ENCODE data around the gene C1orf94. TPM values are rescaled to one million over a fixed set of nuclear protein-coding genes. Genes with fewer than 3 reads are reported as not detected.

C1orf94 gene
- total RNA-seq (not detected), polyA plus RNA-seq (not detected)
- long read RNA-seq, donor 1, result 0 reads
- long read RNA-seq, donor 2, result 0 reads
- long read RNA-seq, donor 3, result 0 reads

DNA sequence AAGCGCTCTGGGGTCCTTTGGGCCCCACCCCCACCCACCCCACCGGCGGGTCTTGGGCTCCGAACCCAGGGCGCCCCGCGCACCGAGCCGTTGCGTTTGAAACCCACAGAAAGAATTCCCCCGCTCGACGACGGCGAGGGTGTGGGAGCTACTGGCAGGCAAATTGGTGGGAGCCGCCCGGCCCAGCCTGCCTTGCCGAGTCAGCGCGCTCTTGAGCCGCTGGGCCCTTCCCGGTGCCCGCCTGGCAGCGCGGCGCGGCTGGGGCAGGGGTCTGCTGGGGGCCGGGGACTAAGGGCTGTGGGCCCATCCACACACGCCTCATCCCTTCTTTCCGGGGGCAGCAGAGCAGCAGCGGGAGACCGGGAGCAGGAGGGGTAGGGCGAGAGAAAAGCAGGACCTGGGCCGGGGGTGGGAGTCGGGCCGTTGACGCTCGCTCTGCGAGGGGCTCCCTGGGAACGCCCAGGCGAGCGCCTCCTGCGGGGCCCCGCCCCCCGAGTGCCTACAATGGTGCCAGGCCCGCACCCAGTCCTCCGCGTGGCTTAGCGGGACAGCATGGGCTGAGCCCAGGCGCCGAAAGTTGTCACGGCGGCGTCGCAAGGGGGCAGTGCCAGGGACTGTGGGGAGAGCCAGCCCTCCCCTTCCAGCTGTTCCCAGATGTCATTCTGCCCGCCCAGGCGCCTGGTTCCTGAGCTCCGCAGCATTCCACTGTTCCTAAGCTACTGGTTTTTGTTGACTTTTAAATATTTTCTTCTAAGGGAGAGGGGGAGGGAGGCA is at the start of gene C1orf94:
Gene C1orf94 (plus strand): TSS at position 78 of the 774 bp plus-strand sequence. CDS start 883 bp downstream, outside the sequence.
- peaks cover 0 to 9% of the 10 kb centered on the region in 2 donors for H3K9me3 ChIP-seq
- no peak for TF ChIP-seq EP300 (IDR thresholded peaks at IDR 0.05)
- H3K4me3 ChIP-seq, result no peak within 1 kb of the TSS
- DNase-seq, result no peak
- H3K36me3 ChIP-seq, result no peaks in the 10 kb centered on the region
- 3 to 4% (median 3%) methylated on average over 44 to 58 of the region's 58 CpGs for WGBS, 3 donors
- H3K27ac ChIP-seq, result no peak within 1 kb of the TSS
- intact Hi-C loops (cut with DNase I), result no loop called here
- H3K27me3 ChIP-seq, result no peaks in the 10 kb centered on the region
- H3K4me1 ChIP-seq (ENCODE audit: insufficient read depth), result no peaks in the 10 kb centered on the region

DNA sequence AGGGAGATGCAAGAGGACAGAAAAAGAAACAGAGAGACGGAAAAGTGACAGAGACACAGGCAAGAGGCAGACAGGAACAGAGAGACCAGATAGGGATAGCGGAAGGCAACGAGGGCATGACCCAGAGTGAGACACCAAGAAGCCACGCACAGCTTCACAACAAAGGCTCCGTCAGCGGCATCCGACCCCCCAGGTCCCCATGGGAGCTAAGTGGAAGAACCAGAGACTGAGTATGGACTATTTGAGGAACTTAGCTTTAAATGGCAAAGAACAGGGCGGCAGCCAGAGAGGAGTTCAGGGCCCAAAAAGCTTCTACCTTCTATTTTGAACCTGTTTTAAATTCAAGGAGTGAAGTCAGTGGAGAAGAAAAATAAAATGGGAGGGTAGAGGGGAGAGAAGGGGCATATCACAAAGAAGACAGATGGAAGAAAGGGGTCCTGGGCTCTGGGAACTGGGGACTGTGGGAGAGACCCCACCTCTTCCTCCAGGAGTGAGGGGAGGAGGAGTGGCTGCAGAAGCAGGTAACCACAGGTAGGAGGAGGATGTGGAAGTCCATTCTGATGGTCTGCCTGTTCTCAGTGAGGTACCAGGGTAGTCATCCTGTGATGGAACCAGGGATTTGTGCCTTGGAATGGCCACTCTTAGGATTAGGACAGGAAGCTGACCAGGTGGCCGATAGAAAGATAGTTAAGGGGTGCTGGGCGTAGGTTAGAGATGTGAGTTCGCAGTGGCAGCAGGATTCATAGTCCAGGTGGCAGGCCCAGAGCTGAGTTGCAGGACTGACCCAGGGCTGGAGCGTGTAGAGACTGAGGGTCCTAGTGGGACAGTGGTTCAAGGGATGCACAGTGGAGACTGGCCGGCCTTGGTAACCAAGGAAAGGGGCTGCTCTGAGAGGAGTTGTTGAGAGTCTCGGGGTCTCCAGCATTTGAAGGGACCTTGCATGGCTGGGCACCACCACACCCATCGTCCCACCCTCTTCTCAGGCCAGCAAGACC is 49.4 kb upstream of the C1orf94 start:
- DNase-seq, result no peak
- no peaks in the 10 kb centered on the region for H3K36me3 ChIP-seq
- whole genome bisulfite sequencing, 3 donors, result 78 to 85% (median 79%) methylated on average over 15 of the region's 15 CpGs
- intact Hi-C loops (cut with DNase I), result no loop called here
- no peaks in the 10 kb centered on the region for H3K27me3 ChIP-seq
- TF ChIP-seq EP300 (IDR thresholded peaks at IDR 0.05) (no peak), POLR2A (IDR thresholded peaks at IDR 0.05) (no peak)
- TF ChIP-seq, protein P1, sequence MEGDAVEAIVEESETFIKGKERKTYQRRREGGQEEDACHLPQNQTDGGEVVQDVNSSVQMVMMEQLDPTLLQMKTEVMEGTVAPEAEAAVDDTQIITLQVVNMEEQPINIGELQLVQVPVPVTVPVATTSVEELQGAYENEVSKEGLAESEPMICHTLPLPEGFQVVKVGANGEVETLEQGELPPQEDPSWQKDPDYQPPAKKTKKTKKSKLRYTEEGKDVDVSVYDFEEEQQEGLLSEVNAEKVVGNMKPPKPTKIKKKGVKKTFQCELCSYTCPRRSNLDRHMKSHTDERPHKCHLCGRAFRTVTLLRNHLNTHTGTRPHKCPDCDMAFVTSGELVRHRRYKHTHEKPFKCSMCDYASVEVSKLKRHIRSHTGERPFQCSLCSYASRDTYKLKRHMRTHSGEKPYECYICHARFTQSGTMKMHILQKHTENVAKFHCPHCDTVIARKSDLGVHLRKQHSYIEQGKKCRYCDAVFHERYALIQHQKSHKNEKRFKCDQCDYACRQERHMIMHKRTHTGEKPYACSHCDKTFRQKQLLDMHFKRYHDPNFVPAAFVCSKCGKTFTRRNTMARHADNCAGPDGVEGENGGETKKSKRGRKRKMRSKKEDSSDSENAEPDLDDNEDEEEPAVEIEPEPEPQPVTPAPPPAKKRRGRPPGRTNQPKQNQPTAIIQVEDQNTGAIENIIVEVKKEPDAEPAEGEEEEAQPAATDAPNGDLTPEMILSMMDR (IDR thresholded peaks at IDR 0.05), result no peak
- no peak overlapping the region for H3K4me3 ChIP-seq
- H3K9me3 ChIP-seq, result no peaks in the 10 kb centered on the region
- no peaks in the 10 kb centered on the region for H3K4me1 ChIP-seq (ENCODE audit: insufficient read depth)
- H3K27ac ChIP-seq, result no peak overlapping the region

DNA sequence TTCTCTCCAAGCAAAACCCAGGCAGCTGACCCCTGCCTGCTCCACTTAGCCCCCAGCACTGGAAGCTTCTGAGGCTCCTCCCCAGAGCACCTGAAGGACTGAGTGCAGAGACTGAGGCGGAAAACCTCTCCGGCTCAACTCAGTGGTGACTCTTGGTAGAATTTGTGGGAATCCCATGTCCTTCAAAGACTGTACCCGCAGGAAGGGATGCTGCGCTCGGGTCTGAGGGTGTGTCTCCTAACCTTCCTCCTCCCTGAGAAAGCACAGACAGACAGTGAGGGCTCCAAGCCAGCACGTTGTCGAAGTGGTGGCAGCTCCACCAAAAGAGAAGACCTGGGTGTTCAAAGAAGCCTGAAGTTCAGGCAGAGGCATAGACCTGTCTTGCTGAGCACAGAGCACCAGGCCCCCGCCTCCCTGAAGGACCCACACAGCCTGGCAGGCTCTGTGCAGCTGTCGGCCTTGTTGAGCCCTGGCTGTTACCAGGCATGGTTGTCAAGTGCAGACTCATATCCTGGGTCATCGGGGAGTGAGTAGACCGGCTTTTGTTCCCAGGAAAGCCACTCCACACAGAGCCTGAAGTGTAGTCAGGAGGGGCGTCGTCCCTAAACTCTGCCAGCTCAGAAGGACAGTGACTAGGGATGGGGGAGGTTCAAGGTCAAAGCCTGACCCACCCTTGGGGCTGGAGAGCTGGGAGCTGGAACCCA is 48.4 kb upstream of the C1orf94 start:
- no peaks in the 10 kb centered on the region for H3K4me1 ChIP-seq (ENCODE audit: insufficient read depth)
- H3K27ac ChIP-seq, result no peak overlapping the region
- no peaks in the 10 kb centered on the region for H3K27me3 ChIP-seq
- H3K36me3 ChIP-seq, result no peaks in the 10 kb centered on the region
- H3K9me3 ChIP-seq, result no peaks in the 10 kb centered on the region
- DNase-seq, result no peak
- TF ChIP-seq, protein P1 (IDR thresholded peaks at IDR 0.05), result no peak
- TF ChIP-seq EP300 (IDR thresholded peaks at IDR 0.05) (no peak), POLR2A (IDR thresholded peaks at IDR 0.05) (no peak)
- intact Hi-C loops (cut with DNase I), result no loop called here
- 84 to 91% (median 87%) methylated on average over 13 of the region's 13 CpGs for WGBS, 3 donors
- H3K4me3 ChIP-seq, result no peak overlapping the region

- TF ChIP-seq, protein P1 (IDR thresholded peaks at IDR 0.05), result no peak
- TF ChIP-seq EP300 (IDR thresholded peaks at IDR 0.05), result no peak
- intact Hi-C loops (cut with DNase I), result no loop called here
- no peak for DNase-seq
- WGBS, 3 donors, result 67 to 82% (median 71%) methylated on average over 6 of the region's 6 CpGs
- no peaks in the 10 kb centered on the region for H3K9me3 ChIP-seq
- no peak overlapping the region for H3K27ac ChIP-seq
- no peaks in the 10 kb centered on the region for H3K36me3 ChIP-seq
- no peak overlapping the region for H3K4me3 ChIP-seq
- H3K27me3 ChIP-seq, result no peaks in the 10 kb centered on the region
- no peaks in the 10 kb centered on the region for H3K4me1 ChIP-seq (ENCODE audit: insufficient read depth)
Observed at GRCh38 chr1:34129630-34130029, 47.1 kb upstream of the C1orf94 start.

Measured in ovary (tissue), 10 donors.